OCI-LY7 (cell line): ENCODE data around the gene LRRC66.

Experiments used
- CTCF ChIP-seq: fragments of 200-600 bp; sonication (generic); conservative IDR thresholded peaks from 2 replicates; pipeline ENCODE4 v1.5.1; 2014; ENCODE audit warnings: mild to moderate bottlenecking, antibody characterized with exemption, low read length, moderate library complexity, mixed read lengths
- EZH2phosphoT487 ChIP-seq: fragments of 200-600 bp; sonication (generic); IDR thresholded peaks from 2 replicates; pipeline ENCODE4 v1.6.1; 2018; ENCODE audit warnings: low read depth, borderline replicate concordance, mild to moderate bottlenecking, mixed run types, antibody characterized with exemption, low read length, moderate library complexity, mixed read lengths

DNA sequence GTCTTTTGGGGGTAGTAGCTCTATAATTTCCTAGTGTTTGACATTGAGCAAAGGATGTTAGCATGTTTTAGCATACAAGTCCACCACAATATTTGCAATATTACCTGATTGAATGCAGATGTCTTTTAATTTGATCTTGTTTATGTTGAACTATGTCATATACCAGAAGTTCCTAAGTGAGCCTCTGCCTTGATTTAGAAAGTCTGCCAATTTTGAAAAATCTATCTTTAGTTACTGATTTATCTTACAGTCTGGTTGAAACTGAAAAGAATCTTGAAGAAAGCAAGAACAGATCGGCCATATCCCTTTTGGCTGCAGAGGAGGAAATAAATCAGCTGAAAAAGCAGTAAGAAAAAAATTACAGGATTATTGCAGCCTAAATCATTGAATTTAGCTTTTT is 49.4 kb upstream of the LRRC66 start:
- TF ChIP-seq CTCF (no peak), EZH2phosphoT487 (no peak)
